NCI-H82 treated with DMSO at 0.1 percent for 48 hours (cell line): ENCODE measurements around the gene RABGAP1L.
"Not testable (repeated sequence)": the region's sequence is repeated elsewhere in the genome, so short reads cannot be mapped to it uniquely, and the experiment has no call there.

Source experiments
- DNase-seq: peaks from one replicate; lab custom pipeline; 2025; ENCODE audit not compliant: unreplicated experiment; lab: John Stamatoyannopoulos, UW

The RABGAP1L gene

GRCh38 chr1:174159252-174160108 lies at the start of gene RABGAP1L:
TSS of gene RABGAP1L (plus strand) at chr1:174159520.
- DNase-seq: peak; percentile 90

- DNase-seq: no peak
Observed at GRCh38 chr1:174110053-174110452, 49.3 kb upstream of the RABGAP1L start.

GRCh38 chr1:174112489-174113162 lies 46.7 kb upstream of the RABGAP1L start:
- DNase-seq: no peak

GRCh38 chr1:174114106-174114505 lies 45.2 kb upstream of the RABGAP1L start:
- no peak for DNase-seq

- DNase-seq: peak; percentile 65
Observed at GRCh38 chr1:174114788-174115448, 44.4 kb upstream of the RABGAP1L start.

GRCh38 chr1:174116042-174116441 lies 43.3 kb upstream of the RABGAP1L start:
- DNase-seq: no peak

- DNase-seq: no peak
Observed at GRCh38 chr1:174118751-174119150, 40.6 kb upstream of the RABGAP1L start.

- DNase-seq: not testable (repeated sequence)
Observed at GRCh38 chr1:174122318-174122717, 37.0 kb upstream of the RABGAP1L start.

GRCh38 chr1:174123843-174124242 lies 35.5 kb upstream of the RABGAP1L start:
- no peak for DNase-seq

- DNase-seq: not testable (repeated sequence)
Observed at GRCh38 chr1:174127176-174127575, 32.1 kb upstream of the RABGAP1L start.

GRCh38 chr1:174131032-174131638 lies 28.2 kb upstream of the RABGAP1L start:
- DNase-seq: peak; percentile 75

GRCh38 chr1:174134003-174134659 lies 25.2 kb upstream of the RABGAP1L start:
- DNase-seq: no peak

GRCh38 chr1:174135211-174135610 lies 24.1 kb upstream of the RABGAP1L start:
- DNase-seq: no peak

GRCh38 chr1:174136714-174137113 lies 22.6 kb upstream of the RABGAP1L start:
- no peak for DNase-seq

- no peak for DNase-seq
Observed at GRCh38 chr1:174142836-174143235, 16.5 kb upstream of the RABGAP1L start.

- not testable (repeated sequence) for DNase-seq
Observed at GRCh38 chr1:174143727-174144396, 15.5 kb upstream of the RABGAP1L start.

- DNase-seq: not testable (repeated sequence)
Observed at GRCh38 chr1:174144397-174144783, 14.9 kb upstream of the RABGAP1L start.

GRCh38 chr1:174149216-174149615 lies 10.1 kb upstream of the RABGAP1L start:
- no peak for DNase-seq

- no peak for DNase-seq
Observed at GRCh38 chr1:174150499-174150898, 8.8 kb upstream of the RABGAP1L start.

GRCh38 chr1:174152427-174152826 lies 6.9 kb upstream of the RABGAP1L start:
- DNase-seq: no peak
